Activated T-cell treated with anti-CD3 and anti-CD28 coated beads for 4 hours (primary cell): ENCODE data around the gene C2orf78.
A peak's percentile ranks its signal among the peaks of the same experiment; 100 is the strongest.
"Not testable (repeated sequence)": the region's sequence is repeated elsewhere in the genome, so short reads cannot be mapped to it uniquely, and the experiment has no call there.

ENCODE experiments used
- DNase-seq: peaks from one replicate; pipeline ENCODE4 v3.0.0-alpha.2; 2020

C2orf78 gene

DNA sequence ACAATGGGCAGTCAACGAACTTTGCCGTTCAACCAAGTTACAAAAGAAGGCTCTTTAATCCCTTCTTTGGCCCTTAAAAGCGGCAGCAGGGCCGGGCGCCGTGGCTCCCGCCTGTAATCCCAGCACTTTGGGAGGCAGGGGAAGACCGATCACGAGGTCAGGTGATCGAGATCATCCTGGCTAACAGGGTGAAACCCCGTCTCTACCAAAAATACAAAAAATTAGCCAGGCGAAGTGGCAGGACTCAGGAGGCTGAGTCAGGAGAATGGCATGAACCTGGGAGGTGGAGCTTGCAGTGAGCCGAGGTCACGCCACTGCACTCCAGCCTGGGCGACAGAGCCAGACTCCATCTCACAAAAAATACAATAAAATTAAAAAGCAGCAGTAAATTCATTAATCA, 581 bp upstream of the C2orf78 start:
- DNase-seq: not testable (repeated sequence)

GRCh38 chr2:73811878-73812277, 27.9 kb downstream of the C2orf78 start:
- no peak for DNase-seq

- no peak for DNase-seq
Observed at GRCh38 chr2:73812635-73813034, 28.7 kb downstream of the C2orf78 start.

- no peak for DNase-seq
Observed at GRCh38 chr2:73818296-73818695, 34.3 kb downstream of the C2orf78 start.

GRCh38 chr2:73821227-73821626, 37.2 kb downstream of the C2orf78 start:
- no peak for DNase-seq

GRCh38 chr2:73821669-73822068, 37.7 kb downstream of the C2orf78 start:
- no peak for DNase-seq

- DNase-seq: no peak
Observed at GRCh38 chr2:73822276-73822675, 38.3 kb downstream of the C2orf78 start.

- no peak for DNase-seq
Observed at GRCh38 chr2:73822991-73823390, 39.0 kb downstream of the C2orf78 start.

DNA sequence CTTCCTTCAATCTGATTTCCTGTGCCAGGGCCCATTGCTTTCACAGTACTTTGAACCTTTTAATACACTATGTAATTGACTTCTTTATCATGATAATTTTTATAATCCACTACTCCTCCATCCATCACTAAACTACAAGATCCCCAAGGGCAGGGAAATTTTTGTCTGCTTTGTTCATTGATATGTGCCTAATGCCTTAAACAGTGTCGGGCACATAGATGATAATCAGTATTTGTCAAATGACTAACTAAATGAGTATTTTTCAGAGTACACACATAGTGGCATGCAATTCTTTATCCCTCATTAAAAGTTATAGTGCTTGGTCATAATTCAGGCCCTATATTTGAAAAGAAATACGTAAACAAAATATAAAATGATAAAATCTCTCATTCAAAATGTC, 39.4 kb downstream of the C2orf78 start:
- no peak for DNase-seq

- DNase-seq: no peak
Observed at GRCh38 chr2:73823916-73824523, 40.0 kb downstream of the C2orf78 start.

- no peak for DNase-seq
Observed at GRCh38 chr2:73825408-73825807, 41.4 kb downstream of the C2orf78 start.

GRCh38 chr2:73827018-73827417, 43.0 kb downstream of the C2orf78 start:
- DNase-seq: no peak

- no peak for DNase-seq
Observed at GRCh38 chr2:73827660-73828388, 43.8 kb downstream of the C2orf78 start.

DNA sequence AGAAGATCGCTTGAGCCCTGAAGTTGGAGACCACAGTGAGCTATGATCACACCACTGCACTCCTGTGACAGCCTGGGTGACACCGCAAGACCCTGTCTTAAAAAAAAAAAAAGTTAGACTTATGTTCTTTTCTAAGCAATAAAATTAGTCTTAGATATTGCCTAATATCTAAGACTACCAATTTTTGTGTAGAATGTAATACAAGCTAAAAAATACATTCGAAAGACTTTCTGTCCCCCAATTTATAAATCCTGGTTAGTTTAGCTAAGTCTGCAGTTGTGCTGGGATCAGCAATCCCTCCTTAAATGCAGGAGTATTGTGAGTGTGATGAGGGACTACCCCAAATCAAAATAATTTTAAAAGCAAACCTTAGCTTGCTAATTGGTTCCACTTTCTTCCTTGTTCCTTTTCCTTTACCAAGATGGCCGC, 44.4 kb downstream of the C2orf78 start:
- DNase-seq: no peak

- DNase-seq: peak; percentile 79
Observed at GRCh38 chr2:73828818-73829570, 45.0 kb downstream of the C2orf78 start, which contains the start of gene STAMBP. Gene STAMBP (plus strand): TSS chr2:73828961. CDS start chr2:73830857, 1,896 bp downstream.

GRCh38 chr2:73830871-73831401, 47.0 kb downstream of the C2orf78 start:
- DNase-seq: peak; percentile 17

DNA sequence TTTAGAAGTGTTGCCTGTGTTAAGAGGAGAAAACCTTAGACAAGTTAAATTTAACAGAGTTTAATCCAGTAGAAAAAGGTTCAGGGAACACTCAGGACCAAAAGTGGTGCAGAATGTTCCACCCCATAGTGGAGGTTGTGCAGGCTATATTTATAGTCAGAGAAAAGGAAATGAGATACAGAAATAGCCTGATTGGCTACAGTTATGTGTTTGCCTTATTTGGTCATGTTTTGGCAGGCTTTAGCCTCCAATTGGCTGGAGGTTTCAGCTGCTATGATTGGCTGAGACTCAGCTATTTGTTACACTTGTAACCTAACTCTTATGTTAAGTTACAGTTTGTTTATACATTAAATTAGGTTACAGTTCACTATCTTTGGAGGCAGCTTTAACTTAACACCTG, 48.9 kb downstream of the C2orf78 start:
- no peak for DNase-seq

GRCh38 chr2:73836141-73836943, 52.4 kb downstream of the C2orf78 start:
- no peak for DNase-seq

DNA sequence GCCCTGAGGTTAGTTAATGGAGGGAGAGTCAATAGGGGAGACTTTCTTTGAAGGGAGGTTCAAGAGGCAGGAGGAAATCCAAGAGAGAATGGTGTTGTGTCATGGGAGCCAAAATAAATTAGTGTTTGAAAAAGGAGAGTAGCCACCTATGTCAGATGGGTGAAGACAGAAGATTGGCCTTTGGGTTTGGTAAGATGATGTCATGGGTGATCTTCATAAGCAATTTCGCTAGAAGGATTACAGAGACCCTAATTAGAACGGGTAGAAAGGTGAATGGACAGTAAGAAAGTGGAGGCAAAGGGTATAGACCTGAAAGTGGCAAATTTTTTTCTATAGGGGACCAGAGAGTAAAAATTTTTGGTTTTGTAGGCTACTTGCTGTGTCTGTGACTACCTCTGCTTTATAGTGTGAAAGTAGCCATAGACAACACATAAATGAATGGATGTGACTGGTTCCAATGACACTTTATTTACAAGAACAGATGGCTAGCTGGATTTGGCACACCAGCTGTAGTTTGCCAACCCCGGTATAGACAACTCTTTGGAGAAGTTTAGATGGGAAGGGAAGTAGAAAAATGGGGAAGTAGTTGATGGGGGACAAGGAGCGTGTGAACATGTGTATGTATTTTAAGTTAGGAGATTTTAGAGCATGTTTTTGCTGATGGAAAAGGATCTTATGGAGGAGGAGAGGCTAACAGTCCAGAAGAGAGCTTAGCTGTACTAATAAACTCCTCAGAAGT, 54.0 kb downstream of the C2orf78 start:
- no peak for DNase-seq

- DNase-seq: no peak
Observed at GRCh38 chr2:73838889-73839534, 55.0 kb downstream of the C2orf78 start.

DNA sequence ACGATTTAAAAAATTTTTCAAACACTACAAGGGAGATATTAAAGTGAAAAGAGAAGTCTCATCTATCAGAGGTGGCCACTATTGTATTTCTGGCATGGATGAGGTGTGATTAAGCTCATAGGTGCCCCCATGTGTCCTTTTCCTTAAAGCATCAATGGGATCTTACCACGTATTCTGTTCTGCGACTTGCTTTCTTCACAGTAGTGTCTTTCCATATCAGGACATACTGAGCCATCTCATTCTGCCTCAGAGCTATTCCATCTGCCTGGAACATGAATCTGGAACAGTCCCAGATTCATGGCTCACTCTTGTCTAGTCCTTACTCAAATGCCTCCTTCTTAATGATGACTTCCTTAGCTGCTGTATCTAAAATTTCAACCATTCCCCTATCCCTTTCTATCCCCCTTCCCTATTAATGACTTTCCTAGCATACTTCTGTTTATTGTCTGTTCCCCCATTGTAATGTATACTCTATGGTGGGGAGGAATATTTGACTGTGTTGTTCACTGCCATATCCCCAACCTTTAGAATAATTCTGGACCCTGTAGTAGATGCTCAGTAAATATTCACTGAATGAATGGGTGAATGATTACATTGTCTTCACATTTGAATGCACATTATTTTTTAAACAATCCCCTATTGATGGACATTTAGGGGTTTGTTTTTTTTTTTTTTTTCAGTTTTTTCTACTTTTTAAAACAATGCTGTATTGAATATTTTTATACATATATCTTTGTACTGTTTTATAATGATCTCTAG, 55.8 kb downstream of the C2orf78 start:
- DNase-seq: no peak
